Renal cortex interstitium (tissue), 11 donors: ENCODE data around the gene RIOK3. TPM values are rescaled to one million over a fixed set of nuclear protein-coding genes. Genes with fewer than 3 reads are reported as not detected.

Experiments used
- DNase-seq, 11 donors: peaks; one replicate each; pipeline ENCODE4 v3.0.0-alpha.2; 2013; ENCODE audit warnings: low read depth in 9 of 11, low spot score in 4 of 11; ENCODE audit errors: extremely low read depth in 1 of 11
- polyA plus RNA-seq, 3 donors: library from polyadenylated mRNA; unstranded; fragments of 120-200 nt; gene quantifications; one replicate each; pipeline ENCODE4 v1.2.1, GENCODE V29; 2013; ENCODE audit not compliant: insufficient read length in 3 of 3

RIOK3 gene
- polyA plus RNA-seq, 3 donors: 65.8 to 93.5 (median 80.1) TPM

DNA sequence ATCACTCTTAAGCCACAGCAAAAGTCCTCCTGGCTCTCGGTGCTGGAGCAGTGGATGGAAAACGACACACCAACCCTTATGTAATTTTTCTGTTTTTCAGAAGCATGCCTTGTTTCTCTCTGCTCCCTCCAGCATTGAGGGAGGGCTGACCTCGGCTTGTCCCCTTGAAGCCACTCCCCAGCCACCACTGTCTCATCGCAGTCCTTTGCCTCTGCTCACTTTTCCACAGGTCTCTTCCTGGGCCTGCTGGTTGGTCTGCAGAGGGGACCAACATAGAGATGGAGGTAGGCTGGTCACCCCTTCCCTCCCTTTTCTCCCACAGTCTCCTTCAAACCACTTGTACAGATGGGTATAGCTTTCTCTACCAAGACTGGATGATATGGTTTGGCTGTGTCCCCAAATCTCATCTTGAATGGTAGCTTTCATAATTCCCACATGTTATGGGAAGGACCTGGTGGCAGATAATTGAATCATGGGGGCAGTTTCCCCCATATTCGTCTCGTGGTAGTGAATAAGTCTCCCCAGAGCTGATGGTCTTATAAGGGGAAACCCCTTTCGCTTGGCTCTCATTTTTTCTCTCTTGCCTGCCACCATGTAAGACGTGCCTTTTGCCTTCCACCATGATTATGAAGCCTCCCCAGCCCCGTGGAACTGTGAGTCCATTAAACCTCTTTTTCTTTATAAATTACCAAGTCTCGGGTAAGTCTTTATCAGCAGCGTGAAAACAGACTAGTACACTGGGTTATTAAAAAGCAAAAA lies 14.3 kb upstream of the RIOK3 start:
- DNase-seq: no peak

DNA sequence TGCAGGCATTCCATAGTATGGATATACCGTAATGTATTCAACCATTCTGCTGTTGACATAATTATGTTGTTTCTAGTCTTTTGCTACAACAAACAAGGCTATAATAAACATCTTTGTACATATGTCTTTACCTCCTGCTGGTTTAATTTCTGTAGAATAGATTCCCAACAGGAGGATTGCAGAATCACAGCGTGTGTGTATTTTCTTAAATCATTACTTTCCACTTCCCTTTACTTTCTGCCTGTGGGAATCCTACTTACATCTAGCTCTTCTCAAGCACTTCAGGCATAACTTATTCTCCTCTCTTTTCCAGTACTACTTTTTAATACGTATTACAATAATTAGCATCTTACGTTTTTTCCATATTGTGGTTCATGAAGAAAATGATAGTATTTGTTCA lies 13.0 kb upstream of the RIOK3 start:
- no peak for DNase-seq

DNA sequence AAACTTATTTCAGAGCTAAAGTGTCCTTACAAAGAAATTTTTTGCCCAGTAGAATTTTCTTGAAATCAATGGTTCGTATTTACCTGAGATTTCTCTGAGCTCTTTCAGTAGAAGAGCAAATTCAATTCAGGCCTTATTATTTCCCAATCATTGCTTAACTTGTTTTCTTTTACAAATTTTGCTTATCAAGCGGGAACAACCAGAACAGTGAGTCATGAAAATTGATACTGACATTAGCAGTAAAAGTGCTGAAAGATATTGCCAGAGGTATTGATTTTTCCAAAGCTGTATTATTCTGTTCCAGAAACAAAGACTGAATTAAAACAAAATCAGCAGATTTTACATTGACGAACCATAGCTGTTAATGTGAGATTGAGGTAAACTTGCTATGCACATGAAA lies 10.1 kb upstream of the RIOK3 start:
- DNase-seq: no peak

DNA sequence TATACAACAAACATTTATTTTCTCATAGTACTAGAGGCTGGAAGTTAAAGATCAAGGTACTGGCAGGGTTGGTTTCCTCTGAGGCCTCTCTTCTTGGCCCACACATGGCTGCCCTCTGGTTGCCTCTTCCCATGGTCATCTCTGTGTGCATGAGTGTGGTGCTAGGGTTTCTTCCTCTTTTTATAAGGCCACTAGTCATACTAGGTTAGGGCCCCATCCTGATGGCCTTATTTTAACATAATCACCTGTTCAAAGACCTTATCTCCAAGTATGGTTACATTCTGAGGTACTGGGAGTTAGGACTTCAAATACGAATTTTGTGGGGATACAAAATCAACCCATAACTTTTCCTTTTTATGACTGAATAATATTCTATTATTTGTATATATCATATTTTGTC lies 4.8 kb upstream of the RIOK3 start:
- no peak for DNase-seq

DNA sequence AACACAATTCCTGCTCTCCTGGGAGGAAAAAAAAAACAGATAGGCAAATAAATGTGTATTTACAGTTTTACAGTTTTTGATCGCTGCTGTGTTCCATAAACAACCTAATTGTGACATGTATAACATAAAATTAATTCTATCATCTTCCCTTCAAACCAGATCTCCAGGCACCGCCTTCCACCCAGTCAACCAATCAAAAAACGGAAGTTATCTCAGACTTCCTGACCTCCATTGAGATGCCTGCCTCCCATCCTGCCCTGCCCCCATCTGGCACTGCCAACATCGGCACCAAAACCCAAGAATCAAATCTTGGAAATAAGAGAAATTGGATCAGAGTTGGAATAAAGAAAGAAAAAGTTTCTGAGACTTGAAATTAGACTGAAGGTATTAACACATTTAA lies 3.1 kb upstream of the RIOK3 start:
- no peak for DNase-seq

DNA sequence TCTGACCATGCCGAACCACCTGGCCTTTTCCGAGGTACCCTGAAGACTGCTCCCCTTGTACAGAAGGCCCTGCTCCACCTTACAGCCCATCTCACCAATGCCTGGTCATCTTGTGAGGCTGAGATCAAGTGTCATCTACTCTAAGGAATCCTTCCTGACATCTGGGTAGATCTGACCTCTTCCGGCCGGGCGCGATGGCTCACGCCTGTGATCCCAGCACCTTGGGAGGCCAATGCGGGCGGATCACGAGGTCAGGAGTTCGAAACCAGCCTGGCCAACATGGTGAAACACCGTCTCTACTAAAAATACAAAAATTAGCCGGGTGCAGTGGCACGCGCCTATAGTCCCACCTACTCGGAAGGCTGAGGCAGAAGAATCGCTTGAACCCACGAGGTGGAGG lies 2.1 kb upstream of the RIOK3 start:
- no peak for DNase-seq

DNA sequence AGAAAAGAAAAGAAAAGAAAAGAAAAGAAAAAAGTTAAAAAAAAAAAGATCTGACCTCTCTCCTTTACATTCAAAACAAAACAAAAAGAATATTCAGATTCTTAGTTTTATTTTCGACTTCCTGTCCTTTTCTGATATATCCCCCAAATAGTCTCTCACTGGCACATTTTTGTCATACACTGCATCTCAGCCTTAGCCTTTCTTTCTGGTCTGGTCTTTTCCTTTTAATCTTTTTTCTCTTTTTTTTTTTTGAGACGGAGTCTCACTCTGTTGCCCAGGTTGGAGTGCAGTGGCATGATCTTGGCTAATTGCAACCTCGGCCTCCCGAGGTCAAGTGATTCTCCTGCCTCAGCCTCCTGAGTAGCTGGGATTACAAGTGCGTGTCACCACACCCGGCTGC lies 1.6 kb upstream of the RIOK3 start:
- no peak for DNase-seq

DNA sequence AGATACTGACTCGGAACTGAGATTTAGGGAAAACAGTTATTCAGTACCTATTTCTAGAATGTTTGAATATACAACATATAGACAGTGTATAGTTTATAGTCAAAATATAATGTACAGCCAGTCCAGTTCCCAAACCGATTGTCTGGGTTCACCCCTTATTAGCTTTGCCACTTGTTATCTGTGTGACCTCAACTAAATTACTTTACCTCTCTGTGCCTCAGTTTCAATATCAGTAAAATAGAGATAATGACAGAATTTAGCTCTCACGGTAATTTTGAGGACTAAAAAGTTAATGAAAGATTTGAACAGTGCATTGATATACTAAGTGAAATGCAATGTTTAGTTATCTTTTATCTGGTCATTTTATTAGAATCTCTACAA lies 750 bp upstream of the RIOK3 start:
- no peak for DNase-seq

DNA sequence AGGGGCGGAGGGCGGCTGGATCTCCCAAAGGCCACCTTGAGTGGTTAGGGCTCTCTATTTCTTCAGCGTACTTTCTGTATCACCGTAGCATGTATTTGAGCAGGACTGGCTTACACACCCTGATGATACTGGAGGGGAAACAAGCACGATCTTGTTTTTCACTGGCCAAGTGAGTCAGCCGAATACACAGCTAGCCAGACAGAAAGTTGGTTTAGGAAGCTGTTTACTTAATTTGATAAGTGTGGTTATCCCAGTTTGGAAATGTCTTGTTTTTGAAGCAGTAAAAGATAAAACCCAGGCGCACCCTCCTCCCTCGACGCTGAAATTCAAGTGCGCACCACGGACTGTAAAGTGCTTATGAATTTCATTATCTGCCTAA lies 582 bp downstream of the RIOK3 start:
- no peak for DNase-seq

DNA sequence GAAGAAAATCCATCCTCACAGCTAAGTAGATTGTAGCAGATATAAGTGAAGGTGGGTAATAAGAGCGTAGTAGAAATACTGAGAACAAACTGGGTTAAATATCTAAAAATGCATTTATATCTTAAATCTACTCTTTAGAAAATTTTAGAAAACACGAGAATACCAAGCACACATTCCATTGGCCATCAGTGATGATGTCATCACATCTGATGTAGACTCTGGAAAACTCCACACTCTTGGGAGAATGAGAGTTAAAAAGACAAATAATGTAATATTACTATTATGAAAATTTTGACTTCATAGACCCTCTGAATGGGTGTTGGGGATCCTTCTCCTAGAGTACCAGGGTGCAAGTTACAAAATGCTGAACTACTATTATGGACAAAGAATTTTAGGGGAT lies 3.7 kb downstream of the RIOK3 start:
- no peak for DNase-seq

DNA sequence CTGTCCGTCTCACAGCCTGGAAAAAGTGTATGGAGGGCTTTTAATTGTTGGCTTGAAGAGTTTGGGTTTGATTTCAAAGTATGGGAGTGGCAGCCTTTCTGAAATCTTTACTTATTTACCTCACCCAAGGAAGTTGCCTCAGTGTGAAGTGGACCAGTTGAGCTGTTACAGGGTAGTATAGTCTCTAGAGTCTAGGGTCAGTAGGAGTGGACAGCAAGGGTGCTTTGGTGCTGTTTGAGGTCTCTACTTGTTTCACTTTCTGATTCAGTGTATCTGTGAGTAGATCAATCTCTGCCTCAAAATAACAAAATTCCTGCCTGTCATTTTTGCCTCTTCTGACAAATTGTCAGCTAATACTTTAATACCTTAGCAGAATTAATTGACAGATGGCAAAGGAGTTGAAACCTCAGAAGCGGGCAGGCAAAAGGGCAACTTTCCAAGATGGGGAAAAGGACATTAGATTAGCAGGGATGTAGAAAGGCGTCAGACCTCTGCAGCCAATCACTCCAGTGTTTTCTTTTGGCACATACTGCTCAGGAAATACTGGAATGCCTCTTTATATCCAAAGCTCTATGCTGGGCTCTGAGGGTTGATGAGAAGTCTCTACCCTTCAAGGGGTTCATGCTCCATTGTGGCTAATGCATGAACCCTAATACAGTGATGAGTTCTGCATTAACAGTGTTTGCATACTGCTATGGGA lies 5.9 kb downstream of the RIOK3 start:
- no peak for DNase-seq

DNA sequence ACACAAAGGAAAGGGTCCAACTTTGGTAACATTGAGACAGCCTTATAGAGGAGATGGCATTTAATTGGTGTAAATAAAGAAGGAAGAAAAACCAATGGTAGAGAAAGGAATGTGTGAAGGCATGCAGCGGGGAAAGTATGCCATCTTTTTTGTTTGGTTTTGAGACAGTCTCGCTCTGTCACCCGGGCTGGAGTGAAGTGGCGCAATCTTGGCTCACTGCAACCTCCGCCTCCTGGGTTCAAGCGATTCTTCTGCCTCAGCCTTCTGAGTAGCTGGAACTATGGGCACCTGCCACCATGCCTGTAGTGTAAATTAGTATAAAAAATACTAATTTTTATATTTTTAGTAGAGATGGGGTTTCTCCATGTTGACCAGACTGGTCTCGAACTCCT lies 6.4 kb downstream of the RIOK3 start:
- no peak for DNase-seq

DNA sequence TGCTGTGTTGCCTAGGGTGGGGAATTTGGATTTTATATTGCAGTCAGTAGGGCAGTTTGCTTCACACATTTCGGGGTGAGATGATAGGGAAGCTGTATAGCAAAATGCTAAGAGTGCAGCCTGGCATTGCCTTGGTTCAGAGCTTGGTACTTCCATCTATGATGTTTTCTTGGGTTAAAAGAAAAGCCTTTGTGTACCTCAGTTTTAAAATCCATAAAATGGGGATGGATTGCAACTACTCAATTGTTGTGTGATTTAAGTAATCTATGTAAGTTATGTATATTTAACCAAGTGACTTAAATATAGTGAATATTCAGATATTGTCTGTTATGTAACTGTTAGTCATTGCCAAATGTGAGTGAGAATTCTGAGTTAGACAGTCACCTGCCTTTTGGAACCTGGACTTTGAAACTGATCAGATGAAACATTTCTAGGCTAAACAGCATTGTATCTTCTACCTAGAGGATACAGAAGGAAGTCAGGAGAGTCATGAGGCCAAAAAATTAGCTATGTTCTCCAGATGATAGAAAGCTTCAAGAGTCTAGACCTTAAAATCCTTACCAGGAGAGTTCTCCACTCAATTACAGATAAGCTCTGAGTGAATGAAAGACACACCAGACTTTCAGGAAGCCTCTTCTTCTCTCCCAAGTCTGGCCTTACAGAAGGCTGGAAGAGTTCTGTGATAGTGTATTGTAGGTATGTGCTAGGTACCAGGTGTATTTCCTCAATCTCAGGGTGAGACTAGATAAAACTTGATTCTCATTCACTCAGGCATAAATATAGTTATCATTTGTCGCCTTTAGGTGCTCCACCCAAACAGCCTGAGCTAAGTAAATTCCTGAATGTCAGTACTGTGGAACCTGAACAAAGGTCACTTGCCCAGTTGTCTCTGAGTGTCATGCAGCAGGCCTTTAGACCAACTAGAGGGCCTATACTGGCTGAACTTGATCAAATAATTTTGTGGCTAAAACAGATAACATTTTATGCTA lies 7.5 kb downstream of the RIOK3 start:
- no peak for DNase-seq

DNA sequence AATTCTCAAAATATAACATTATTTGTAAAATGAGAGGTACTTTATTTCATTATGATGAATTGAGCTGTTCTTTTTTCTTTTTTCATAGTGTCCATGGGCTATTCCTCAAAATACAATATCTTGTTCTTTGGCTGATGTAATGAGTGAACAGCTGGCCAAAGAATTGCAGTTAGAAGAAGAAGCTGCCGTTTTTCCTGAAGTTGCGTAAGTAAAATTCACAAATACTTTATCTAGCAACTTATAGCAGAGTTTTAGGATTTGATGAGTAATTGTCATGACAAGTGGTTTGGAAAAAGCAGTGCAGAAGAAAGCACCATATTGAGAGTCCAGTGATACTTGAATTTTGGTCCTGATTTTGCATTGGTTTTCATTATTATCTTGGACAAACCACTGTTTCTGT lies 9.8 kb downstream of the RIOK3 start:
- DNase-seq: no peak

DNA sequence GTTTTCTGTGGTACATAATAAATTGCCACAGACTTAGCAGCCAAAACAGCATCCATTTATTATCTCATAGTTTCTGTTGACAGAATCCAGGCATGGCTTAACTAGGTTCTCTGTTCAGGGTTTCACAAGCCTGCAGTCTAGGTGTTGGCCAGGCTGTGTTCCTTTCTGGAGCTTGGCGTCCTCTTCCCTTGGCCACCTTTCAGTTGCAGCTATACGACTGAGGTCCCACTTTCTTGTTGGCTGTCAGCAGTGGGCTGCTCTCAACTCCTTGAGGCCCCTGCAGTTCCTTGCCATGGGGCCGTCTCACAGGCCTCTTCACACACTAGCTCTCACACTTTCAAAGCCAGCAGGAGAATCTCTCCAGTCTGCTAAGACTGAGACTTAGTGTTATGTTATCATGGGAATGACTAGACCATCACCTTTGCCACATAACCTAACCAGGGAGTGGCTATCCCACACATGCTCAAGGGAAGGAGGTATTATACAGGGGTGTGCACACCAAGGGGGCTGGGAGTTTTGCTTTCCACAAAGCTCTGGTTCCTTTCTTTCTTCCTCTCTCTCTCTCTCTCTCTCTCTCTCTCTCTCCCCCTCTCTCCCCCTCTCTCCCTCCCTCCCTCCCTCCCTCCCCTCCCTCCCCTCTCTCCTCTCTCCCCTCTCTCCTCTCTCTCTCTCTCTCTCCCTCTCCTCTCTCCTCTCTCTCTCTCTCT lies 15.8 kb downstream of the RIOK3 start:
- DNase-seq: no peak

DNA sequence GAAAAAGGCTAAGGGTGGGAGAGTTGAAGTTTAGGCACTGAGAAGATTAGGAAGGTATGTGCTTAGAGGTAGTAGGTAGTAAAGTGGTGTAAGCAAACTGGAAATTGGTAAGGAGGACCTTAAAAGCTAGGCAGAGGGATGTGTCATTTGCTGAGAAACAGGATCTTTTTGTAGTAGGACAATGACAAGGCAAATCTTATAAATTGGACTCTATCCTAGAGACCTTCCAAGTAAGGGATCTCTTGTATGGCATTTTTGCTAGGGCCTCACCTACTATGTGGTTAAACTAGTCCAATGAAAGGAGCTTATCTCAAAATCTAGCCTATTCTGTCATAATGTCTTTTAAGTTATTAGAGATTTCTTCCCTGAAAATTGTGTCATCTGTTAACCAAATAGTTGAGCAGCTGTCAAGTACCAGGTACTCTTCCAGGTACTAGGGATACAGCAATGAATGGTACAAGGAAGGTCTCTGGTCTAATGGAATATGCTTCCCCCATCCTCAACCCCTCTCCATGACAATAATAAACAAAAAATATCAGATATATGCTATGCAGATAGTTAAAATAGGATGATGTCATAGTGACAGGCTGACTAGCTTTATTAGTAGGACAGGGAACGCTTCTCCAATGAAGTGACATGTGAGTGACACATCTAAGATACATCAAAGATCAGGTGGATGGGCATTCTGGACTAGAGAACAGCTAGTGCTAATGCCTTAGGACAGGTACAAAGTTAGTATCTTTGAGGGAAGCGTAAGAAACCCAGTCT lies 17.7 kb downstream of the RIOK3 start:
- DNase-seq: no peak

DNA sequence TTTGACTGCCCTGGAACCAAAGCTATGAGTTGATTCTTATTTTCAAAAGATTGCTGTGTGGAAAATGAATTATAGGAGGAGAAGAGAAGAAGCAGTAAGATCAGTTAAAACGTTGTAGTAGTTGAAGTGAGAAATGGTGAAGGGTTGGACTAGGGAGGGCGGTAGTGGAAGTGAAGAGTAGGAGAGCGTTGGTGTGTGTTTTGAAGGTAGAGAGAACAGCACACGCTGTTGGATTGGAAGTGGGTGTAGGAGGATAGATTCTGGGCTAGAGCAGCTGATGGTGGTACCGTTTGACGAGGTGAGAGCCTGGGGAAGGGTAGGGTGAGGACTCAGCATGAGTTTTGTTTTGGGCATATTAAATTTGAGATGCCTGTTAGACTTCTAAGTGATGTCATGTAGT lies 18.4 kb downstream of the RIOK3 start:
- no peak for DNase-seq

DNA sequence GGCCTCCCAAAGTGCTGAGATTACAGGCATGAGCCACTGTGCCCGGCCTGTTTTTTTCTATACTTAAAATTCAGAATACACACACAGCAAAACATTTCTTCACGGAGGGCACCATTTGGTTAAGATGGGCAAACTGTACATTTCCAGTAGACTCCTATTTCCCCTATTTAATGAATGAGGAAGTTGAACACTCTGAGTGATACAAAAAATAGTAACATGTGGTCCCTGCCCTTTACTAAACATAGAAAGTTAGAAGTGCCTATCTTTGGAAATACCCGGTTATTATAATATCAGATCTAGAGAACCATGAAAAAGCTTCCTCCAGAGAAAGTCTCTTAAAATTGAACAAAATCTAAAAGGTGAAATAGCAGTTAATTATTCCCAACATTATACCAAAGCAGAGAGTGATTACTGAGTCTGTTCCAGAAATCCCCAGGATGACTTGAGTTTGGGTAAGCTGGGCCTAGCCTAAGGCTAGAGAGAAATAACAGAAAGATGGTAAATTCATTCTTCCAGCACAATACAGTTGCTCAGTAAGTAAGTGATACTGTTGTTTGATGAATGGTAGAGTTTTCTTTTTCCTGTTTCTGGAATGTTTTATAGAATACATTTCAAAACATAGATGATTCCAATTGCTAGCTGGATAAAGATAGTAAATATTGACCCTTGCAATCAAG lies 26.9 kb downstream of the RIOK3 start:
- no peak for DNase-seq
